Stomach (tissue), 4 donors: ENCODE measurements around the gene GLCCI1.

Source experiments
- POLR2AphosphoS5 ChIP-seq, 3 donors: sonication (generic); formaldehyde crosslinking; IDR thresholded peaks; one replicate each; pipeline ENCODE4 v1.6.1; 2016; ENCODE audit warnings: antibody characterized with exemption in 3 of 3
- TF ChIP-seq, protein P1 (sequence below), 7 experiments: fragments of 450-650 bp in 4 of 7; fragments of 200-600 bp in 3 of 7; sonication (generic) in 3 of 7; IDR thresholded peaks; one replicate each; pipeline ENCODE4 v1.5.1; 2016 to 2019; ENCODE audit warnings: antibody characterized with exemption in 7 of 7, control low read depth in 2 of 7, mild to moderate bottlenecking in 1 of 7

DNA sequence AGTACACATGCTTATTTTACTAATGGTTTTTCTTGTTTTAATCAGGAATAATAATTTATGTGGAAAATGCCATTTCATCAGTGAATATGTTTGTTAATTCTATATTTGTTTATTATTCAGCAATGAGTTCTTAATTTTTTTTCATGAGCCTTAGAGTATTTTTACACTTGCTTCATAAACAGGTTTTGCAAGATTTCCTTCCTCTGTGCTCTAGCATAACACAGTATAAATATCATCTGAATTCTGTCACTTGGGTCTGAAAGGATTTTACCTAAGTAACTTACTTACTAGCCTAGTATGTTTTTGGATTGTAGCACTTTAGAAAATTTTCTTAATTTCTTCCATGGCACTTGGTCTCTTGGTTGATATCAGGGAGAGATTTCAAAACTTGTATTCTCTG is 45.8 kb downstream of the GLCCI1 start:
- TF ChIP-seq, protein P1, sequence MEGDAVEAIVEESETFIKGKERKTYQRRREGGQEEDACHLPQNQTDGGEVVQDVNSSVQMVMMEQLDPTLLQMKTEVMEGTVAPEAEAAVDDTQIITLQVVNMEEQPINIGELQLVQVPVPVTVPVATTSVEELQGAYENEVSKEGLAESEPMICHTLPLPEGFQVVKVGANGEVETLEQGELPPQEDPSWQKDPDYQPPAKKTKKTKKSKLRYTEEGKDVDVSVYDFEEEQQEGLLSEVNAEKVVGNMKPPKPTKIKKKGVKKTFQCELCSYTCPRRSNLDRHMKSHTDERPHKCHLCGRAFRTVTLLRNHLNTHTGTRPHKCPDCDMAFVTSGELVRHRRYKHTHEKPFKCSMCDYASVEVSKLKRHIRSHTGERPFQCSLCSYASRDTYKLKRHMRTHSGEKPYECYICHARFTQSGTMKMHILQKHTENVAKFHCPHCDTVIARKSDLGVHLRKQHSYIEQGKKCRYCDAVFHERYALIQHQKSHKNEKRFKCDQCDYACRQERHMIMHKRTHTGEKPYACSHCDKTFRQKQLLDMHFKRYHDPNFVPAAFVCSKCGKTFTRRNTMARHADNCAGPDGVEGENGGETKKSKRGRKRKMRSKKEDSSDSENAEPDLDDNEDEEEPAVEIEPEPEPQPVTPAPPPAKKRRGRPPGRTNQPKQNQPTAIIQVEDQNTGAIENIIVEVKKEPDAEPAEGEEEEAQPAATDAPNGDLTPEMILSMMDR (IDR thresholded peaks at IDR 0.05), result no peak
- TF ChIP-seq POLR2AphosphoS5 (IDR thresholded peaks at IDR 0.05), result no peak
